HEK293T (cell line): ENCODE results near the gene SBNO2.

Experiments used
- CTBP1 ChIP-seq: fragments of 450-650 bp; IDR thresholded peaks from 2 replicates; pipeline ENCODE4 v1.6.1; 2016; ENCODE audit warnings: borderline replicate concordance
- ELF4 ChIP-seq: fragments of 450-650 bp; IDR thresholded peaks from 2 replicates; pipeline ENCODE4 v1.6.1; 2017; ENCODE audit warnings: antibody characterized with exemption
- FOXK2 ChIP-seq: fragments of 450-650 bp; IDR thresholded peaks from 2 replicates; pipeline ENCODE4 v1.6.1; 2016; ENCODE audit warnings: mild to moderate bottlenecking
- FOXM1 ChIP-seq: fragments of 450-650 bp; IDR thresholded peaks from 2 replicates; pipeline ENCODE4 v1.6.1; 2017; ENCODE audit warnings: mild to moderate bottlenecking, borderline replicate concordance
- HDGF ChIP-seq: fragments of 450-650 bp; IDR thresholded peaks from 2 replicates; pipeline ENCODE4 v1.6.1; 2017; ENCODE audit warnings: antibody characterized with exemption, borderline replicate concordance
- L3MBTL2 ChIP-seq: fragments of 450-650 bp; conservative IDR thresholded peaks from 2 replicates; pipeline ENCODE4 v1.6.1; 2016; ENCODE audit warnings: mild to moderate bottlenecking
- PKNOX1 ChIP-seq: fragments of 450-650 bp; IDR thresholded peaks from 2 replicates; pipeline ENCODE4 v1.6.1; 2016
- SP1 ChIP-seq: fragments of 450-650 bp; IDR thresholded peaks from 2 replicates; pipeline ENCODE4 v1.6.1; 2017

- TF ChIP-seq PKNOX1 (no peak), SP1 (no peak), L3MBTL2 (no peak), ELF4 (no peak), CTBP1 (no peak), FOXM1 (no peak), HDGF (no peak), FOXK2 (no peak)
These were observed 99.4 kb downstream of the SBNO2 start for GRCh38 chr19:1074544-1075283.
